Right lobe of liver (tissue), 6 donors: ENCODE data around the gene PTPN1. TPM values are rescaled to one million over a fixed set of nuclear protein-coding genes. Genes with fewer than 3 reads are reported as not detected.

ENCODE experiments used
- ATAC-seq, 4 donors: fragments of 200-7000 bp; cut with Tn5 transposase; one replicate each; pipeline ENCODE4 v1.9.1; 2020; ENCODE audit warnings: mild to moderate bottlenecking in 4 of 4, moderate library complexity in 4 of 4
- DNase-seq, 3 donors: peaks; one replicate each; pipeline ENCODE4 v3.0.0-alpha.2; 2020
- H3K27ac ChIP-seq, 3 donors: fragments of 200-600 bp; one replicate each; pipeline ENCODE4 v1.8.0; 2022
- H3K27me3 ChIP-seq, 2 donors: fragments of 200-600 bp; one replicate each; pipeline ENCODE4 v1.8.0; 2022
- H3K36me3 ChIP-seq, 4 donors: fragments of 200-600 bp; sonication (generic) in 1 of 4; one replicate each; pipeline versions ENCODE4 v1.5.1 to v1.8.0; 2017 to 2022; ENCODE audit warnings: control low read depth in 1 of 4
- H3K4me1 ChIP-seq, 4 donors: fragments of 200-600 bp; sonication (generic) in 1 of 4; one replicate each; pipeline versions ENCODE4 v1.5.1 to v1.8.0; 2017 to 2022; ENCODE audit warnings: control low read depth in 1 of 4
- H3K4me3 ChIP-seq, 3 donors: fragments of 200-600 bp; one replicate each; pipeline ENCODE4 v1.8.0; 2022
- H3K9me3 ChIP-seq, 4 donors: fragments of 200-600 bp; sonication (generic) in 1 of 4; one replicate each; pipeline versions ENCODE4 v1.5.1 to v1.8.0; 2017 to 2022; ENCODE audit warnings: control low read depth in 1 of 4
- CTCF ChIP-seq, 4 donors: fragments of 200-600 bp in 3 of 4; fragments of 450-650 bp in 1 of 4; IDR thresholded peaks; one replicate each; pipeline versions ENCODE4 v1.5.1 to v1.8.0; 2016 to 2022; ENCODE audit warnings: antibody characterized with exemption in 4 of 4, mild to moderate bottlenecking in 2 of 4
- POLR2A ChIP-seq: fragments of 450-650 bp; IDR thresholded peaks from one replicate; pipeline ENCODE4 v1.6.1; 2017; ENCODE audit warnings: antibody characterized with exemption, mild to moderate bottlenecking
- WGBS: methylation state at CpG from one replicate; pipeline ENCODE4 v1.1.6; 2018; ENCODE audit warnings: low coverage, low lambda C conversion rate; ENCODE audit not compliant: insufficient coverage; ENCODE audit errors: missing lambda C conversion rate; 5-methylcytosine and 5-hydroxymethylcytosine counted together
- intact Hi-C, 2 donors: fragments of 100-400 bp; cut with DNase I; formaldehyde crosslinking; loops; one replicate each; pipeline versions ENCODE4 v1.11.2 to v1.14.1; 2022
- total RNA-seq, 6 experiments: library from RNA; depleted of rRNA in 2 of 6; stranded (reverse); fragments of >200 nt in 2 of 6; fragmentation: NEBNext Ultra II Directional in 3 of 6; extraction: Animal tissue kit (Norgen Biotek cat#: 25700) in 3 of 6; gene quantifications; one replicate each; pipeline versions ENCODE4 v1.1.0 to v1.2.4, GENCODE V29; 2016 to 2023
- donor health status: DM: no; HTN: yes; CAD: no.
- donor health status: DM: no; HTN: no; CAD: no.
- donor health status: DM: no; HTN: no; CAD: no.
- donor health status: DM: no; HTN: yes; CAD: no.
- donor health status: DM: no; HTN: yes; CAD: no.

The PTPN1 gene
- total RNA-seq, 6 experiments from 2014 or later = 9.5 to 14.9 (median 12.6) TPM

GRCh38 chr20:50478162-50478990 is 31.8 kb upstream of the PTPN1 start:
- TF ChIP-seq CTCF (IDR thresholded peaks at IDR 0.05) (peak; percentile 48 to 57 (median 54)), POLR2A (no peak)
- H3K27me3 ChIP-seq = no peaks in the 10 kb centered on the region
- WGBS = 34% methylated on average over 12 of the region's 22 CpGs
- H3K9me3 ChIP-seq = no peaks in the 10 kb centered on the region
- ATAC-seq (peak; percentile 74 to 87 (median 82)), DNase-seq (peak; percentile 62 to 72 (median 70))
- H3K4me1 ChIP-seq = peaks cover 0 to 11% (median 6%) of the 10 kb centered on the region in 4 donors
- H3K27ac ChIP-seq = no peak overlapping the region
- intact Hi-C loops = loop anchor here in 1 of 2 donors (10.0 kb wide), 1 partner anchor 96 kb away; no protein-coding TSS in a partner anchor
- H3K4me3 ChIP-seq = no peak overlapping the region
- no peaks in the 10 kb centered on the region for H3K36me3 ChIP-seq

- H3K27ac ChIP-seq = no peak overlapping the region
- DNase-seq (no peak), ATAC-seq (no peak)
- intact Hi-C loops = no loop called here
- WGBS = 93% methylated on average over 3 of the region's 3 CpGs
- H3K27me3 ChIP-seq = no peaks in the 10 kb centered on the region
- H3K36me3 ChIP-seq = no peaks in the 10 kb centered on the region
- TF ChIP-seq POLR2A = no peak
- no peak for TF ChIP-seq CTCF (IDR thresholded peaks at IDR 0.05)
- no peaks in the 10 kb centered on the region for H3K9me3 ChIP-seq
- H3K4me1 ChIP-seq = peaks cover 0 to 8% (median 0%) of the 10 kb centered on the region in 4 donors
- no peak overlapping the region for H3K4me3 ChIP-seq
Measured at GRCh38 chr20:50481741-50482140, 28.4 kb upstream of the PTPN1 start.

- intact Hi-C loops = no loop called here
- H3K9me3 ChIP-seq = no peaks in the 10 kb centered on the region
- H3K36me3 ChIP-seq = no peaks in the 10 kb centered on the region
- H3K4me1 ChIP-seq = peaks cover 0 to 8% (median 0%) of the 10 kb centered on the region in 4 donors
- WGBS = 88% methylated on average over 4 of the region's 4 CpGs
- no peak overlapping the region for H3K4me3 ChIP-seq
- no peak for DNase-seq
- H3K27ac ChIP-seq = no peak overlapping the region
- ATAC-seq = no peak
- H3K27me3 ChIP-seq = no peaks in the 10 kb centered on the region
- TF ChIP-seq POLR2A (no peak), CTCF (IDR thresholded peaks at IDR 0.05) (no peak)
Measured at GRCh38 chr20:50482396-50482981, 27.7 kb upstream of the PTPN1 start.

- DNase-seq (no peak), ATAC-seq (peak in 1 of 4 donors; percentile 14)
- Histone ChIP-seq H3K4me3 (peak overlapping the region in 1 of 3 donors; percentile 48), H3K27me3 (no peaks in the 10 kb centered on the region), H3K36me3 (no peaks in the 10 kb centered on the region), H3K27ac (peak overlapping the region; percentile 70 to 78 (median 77)), H3K4me1 (peaks cover 0 to 8% (median 0%) of the 10 kb centered on the region in 4 donors), H3K9me3 (no peaks in the 10 kb centered on the region)
- 58% methylated on average over 6 of the region's 6 CpGs for WGBS
- intact Hi-C loops = no loop called here
- TF ChIP-seq POLR2A (no peak), CTCF (IDR thresholded peaks at IDR 0.05) (no peak)
Measured at GRCh38 chr20:50484271-50484976, 25.8 kb upstream of the PTPN1 start.
